HG03432 (cell line): ENCODE results near the gene ZNF560.
"Not testable (repeated sequence)": the region's sequence is repeated elsewhere in the genome, so short reads cannot be mapped to it uniquely, and the experiment has no call there.

ENCODE experiments used
- ATAC-seq: cut with Tn5 transposase; IDR thresholded peaks from one replicate; pipeline ENCODE4 v1.9.1; 2021; ENCODE audit warnings: mild to moderate bottlenecking, moderate library complexity; ENCODE audit not compliant: unreplicated experiment

Gene ZNF560

DNA sequence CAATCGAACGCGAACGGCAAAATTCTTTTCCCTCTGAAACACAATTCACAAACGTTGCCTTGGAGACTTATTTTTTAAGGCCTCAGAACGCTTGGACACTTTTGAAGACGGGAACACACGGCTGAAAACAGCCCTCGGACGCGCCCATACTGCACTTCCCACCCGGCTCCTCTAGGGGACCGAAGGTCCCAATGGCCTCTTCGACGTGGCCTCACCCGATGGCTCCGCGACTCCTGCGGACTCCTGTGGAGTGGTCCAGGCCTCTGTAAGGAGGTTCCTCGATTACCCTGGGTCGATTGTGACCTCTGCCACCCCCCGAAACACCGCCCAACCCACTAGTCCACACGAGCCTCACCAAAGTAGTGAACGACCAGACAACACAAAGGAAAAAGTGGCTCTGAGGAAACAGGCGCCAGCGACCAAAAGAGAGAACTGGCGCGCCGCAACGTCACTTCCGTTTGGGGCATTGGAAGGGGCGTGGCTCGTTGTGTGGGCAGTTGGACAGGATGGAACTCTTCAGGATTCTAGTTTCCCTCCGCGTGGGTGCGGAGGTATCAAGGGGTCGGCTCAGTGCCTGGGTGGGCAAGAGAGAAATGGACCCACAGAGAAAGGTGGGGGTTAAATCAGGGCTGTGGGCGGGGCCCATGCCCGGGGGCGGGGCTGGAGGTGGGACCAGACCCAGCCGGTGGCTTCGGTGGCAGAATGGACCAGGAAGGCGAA lies at the start of gene ZNF560:
Gene ZNF560 (minus strand): TSS at position 434 of the 720 bp plus-strand sequence. CDS start 23,303 bp downstream, outside the sequence.
- ATAC-seq: no peak

- ATAC-seq: no peak
Measured at GRCh38 chr19:9547870-9548269, 49.5 kb upstream of the ZNF560 start.

- ATAC-seq: not testable (repeated sequence)
Measured at GRCh38 chr19:9541281-9541680, 42.9 kb upstream of the ZNF560 start.

DNA sequence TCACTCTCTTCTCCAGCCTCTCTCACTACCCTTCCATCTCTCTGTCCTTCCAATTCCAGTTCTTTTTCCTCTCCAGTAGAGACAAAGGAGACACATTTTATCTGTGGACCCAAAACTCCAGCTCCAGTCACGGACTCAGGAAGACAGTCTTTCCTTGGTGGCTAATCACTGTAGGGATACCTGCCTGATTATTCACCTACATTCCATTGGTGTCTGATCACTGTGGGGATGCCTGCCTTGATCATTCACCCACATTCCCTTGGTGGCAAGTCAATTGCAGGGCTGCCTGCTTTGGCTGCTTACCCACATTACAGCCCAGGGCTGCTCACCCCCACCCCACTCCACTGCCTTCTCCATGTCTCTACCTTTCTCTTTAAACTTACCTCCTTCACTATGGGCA lies 41.5 kb upstream of the ZNF560 start:
- ATAC-seq: not testable (repeated sequence)

DNA sequence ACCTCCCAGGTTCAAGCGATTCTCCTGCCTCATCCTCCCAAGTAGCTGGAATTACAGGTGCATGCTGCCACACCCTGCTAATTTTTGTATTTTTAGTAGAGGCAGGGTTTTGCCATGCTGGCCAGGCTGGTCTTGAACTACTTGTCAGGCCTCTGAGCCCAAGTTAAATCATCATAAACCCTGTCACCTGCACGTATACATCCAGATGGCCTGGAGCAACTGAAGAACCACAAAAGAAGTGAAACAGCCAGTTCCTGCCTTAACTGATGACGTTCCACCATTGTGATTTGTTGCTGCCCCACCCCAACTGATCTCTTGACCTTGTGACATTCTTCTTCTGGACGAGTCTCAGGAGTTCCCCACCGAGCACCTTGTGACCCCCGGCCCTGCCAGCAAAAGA lies 40.8 kb upstream of the ZNF560 start:
- not testable (repeated sequence) for ATAC-seq

DNA sequence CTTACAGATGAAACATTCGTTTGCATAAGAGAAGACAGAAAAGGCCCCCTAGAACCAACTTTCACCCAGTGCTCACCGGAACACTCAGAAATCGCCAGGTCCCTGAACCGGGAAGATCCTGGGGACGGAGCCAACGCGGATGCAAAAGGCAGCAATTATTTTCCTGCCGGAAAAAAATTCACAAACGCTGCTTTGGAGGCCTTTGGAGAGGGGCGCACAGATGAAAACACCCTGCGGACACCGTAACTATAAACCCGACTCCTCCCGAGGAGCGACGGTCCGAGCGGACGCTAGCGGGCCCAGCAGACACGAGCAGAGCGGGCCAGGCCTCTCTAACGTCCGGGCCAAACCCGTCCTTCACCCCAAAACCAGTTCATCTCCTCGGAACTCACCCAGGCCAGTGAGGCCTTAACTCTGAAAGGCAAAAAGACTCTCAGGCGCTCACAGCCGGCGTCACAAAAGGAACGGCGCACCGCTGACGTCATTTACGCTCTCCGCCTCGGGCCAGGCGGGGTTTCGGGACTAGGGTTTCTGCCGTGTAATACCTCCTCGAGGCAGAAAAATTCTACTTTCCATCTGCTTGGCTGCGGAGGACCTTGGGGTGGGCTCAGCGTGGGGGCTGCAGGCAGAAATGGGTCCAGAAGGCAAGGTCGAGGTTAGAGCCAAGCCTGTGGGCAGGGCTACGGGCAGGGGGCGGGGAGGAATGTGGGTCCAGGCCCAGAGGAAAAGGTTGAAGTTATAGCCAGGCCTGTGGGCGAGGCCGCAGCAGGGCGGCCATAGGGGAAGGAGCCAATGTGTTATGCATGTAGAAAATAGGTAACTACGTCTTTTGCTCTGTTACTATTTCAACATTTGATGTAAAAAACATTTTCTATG lies 40.0 kb upstream of the ZNF560 start, which contains the start of gene ZNF426:
Gene ZNF426 (minus strand): TSS at position 463 of the 876 bp plus-strand sequence. CDS start 2,413 bp downstream, outside the sequence.
- peak; percentile 85 for ATAC-seq

DNA sequence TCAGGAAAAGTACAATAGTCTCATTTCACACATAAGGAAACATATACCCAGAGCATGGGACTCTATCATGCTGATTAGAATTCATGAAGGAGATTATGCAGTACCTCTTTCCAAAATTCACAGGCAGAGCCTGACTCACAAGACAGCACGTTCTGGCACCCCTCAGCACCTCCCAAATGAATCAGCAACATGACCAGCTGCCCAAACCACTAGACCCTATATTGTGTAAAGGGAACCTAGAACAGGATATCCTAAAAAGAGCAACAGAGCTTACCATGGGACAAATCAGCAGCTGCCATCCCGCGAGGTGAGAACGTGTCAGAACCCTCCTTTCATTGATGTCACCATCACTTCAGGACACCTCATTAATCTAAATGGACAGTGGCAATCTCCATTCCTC lies 37.5 kb upstream of the ZNF560 start:
- no peak for ATAC-seq

DNA sequence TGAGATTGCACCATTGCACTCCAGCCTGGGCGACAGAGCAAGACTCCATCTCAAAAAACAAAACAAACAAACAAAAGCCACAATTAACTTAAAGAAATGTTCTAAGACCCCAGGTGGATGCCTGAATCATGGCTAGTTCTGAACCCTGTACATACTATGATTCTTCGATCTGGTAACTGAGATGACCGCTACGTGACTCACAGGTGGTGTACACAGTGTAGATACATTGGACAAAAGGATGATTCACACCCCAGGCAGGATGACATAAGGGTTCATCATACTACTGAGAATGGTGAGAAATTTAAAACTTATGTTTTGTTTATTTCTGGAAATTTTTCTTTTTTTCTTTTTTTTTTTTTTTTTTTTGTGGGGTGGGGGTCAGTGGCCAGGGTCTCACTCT lies 33.5 kb upstream of the ZNF560 start:
- ATAC-seq: no peak

DNA sequence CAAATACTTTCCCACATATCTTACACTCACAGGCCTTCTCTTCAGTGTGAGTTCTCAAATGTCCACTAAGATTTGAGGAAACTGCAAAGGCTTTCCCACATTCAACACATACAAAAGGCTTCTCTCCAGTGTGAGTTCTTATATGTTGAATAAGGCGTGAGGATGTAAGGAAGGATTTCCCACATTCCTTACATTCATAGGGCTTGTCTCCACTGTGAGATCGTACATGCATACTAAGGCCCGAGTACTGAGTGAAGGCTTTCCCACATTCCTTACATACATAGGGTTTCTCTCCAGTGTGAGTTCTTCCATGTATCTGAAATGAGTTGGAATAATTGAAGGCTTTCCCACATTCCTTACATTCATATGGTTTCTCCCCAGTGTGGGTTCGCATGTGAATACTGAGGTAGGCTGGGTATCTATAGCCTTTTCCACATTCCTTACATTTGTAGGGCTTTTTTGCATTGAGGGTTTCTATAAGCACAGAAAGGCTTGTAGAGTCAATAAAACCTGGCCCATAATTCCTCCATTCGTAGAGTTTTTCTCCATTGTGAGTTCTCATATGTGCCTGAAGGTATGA lies 30.4 kb upstream of the ZNF560 start:
- no peak for ATAC-seq

- ATAC-seq: no peak
Measured at GRCh38 chr19:9523885-9524474, 25.6 kb upstream of the ZNF560 start.

DNA sequence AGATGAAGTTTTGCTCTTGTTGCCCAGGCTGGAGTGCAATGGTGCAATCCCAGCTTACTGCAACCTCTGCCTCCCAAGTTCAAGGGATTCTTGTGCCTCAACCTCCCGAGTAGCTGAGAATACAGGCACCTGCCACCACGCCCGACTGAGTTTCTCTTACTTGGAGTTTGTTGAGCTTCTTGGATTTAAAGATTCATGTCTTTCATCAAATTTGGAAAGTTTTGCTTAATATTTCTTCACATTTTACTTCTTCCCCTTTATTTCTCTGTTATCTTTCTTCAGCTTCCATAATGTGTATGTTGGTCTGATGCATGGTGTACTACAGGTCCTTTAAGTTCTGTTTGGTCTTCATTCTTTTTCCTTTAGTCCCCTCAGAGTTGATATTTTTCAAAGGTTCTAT lies 8.9 kb upstream of the ZNF560 start:
- ATAC-seq: no peak

DNA sequence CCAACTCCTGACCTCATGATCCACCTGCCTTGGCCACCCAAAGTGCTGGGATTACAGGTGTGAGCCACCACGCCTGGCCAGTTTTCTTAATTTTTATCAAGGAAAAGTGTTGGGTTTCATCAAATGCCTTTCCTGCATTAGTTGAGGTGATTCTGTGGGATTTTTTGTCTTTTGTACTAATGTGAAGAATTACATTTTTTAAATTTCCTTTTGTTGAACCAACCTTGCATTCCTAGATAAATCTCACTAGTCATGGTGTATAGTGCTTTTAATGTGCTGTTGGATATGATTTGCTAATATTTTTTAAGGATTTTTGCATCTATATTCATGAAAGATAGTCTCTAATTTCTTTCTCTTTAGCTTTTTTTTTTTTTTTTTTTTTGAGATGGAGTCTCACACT lies 2.4 kb upstream of the ZNF560 start:
- no peak for ATAC-seq

GRCh38 chr19:9494096-9494495 lies 4.3 kb downstream of the ZNF560 start:
- ATAC-seq: no peak

GRCh38 chr19:9487016-9487415 lies 11.4 kb downstream of the ZNF560 start:
- ATAC-seq: no peak

GRCh38 chr19:9485140-9485539 lies 13.3 kb downstream of the ZNF560 start:
- ATAC-seq: no peak

DNA sequence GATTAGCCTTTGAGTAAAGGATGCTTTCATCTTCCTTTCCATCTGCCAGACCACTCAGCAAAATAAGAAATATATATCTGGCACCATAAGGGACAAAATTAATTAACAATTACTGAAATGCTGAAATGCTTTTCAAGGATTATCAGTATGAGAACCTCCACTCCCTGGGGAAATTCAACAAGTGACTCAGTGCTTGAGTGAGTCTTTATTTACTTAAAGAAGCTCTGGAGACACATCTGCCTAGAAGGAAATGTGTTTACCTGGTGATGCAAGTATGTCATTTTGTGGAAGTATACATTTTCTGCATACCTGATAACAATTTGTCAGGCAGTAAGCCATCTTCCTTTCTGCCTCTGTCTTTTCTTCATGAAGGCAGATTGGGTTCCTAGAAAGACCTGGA lies 23.4 kb downstream of the ZNF560 start:
- ATAC-seq: no peak

GRCh38 chr19:9467161-9467560 lies 31.3 kb downstream of the ZNF560 start:
- no peak for ATAC-seq

DNA sequence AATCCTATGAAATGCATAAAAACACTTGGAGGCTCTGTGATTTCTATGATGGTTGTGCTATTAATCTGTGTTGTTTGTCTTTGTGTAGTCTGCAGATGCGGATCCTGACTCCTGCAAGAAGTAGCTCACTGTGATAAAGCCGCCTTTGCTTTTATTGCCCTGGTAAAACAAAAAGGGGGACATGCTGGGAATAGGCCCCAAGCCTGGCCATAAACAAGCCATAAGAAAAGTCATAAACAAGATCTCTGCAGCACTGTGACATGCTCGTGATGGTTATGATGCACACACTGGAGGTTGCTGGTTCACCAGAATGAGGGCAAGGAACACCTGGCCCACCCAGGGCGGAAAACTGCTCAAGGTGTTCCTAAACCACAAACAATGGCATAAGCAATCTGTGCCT lies 36.5 kb downstream of the ZNF560 start:
- ATAC-seq: no peak

- no peak for ATAC-seq
Measured at GRCh38 chr19:9456018-9456689, 42.3 kb downstream of the ZNF560 start.

- no peak for ATAC-seq
Measured at GRCh38 chr19:9453953-9454352, 44.5 kb downstream of the ZNF560 start.

DNA sequence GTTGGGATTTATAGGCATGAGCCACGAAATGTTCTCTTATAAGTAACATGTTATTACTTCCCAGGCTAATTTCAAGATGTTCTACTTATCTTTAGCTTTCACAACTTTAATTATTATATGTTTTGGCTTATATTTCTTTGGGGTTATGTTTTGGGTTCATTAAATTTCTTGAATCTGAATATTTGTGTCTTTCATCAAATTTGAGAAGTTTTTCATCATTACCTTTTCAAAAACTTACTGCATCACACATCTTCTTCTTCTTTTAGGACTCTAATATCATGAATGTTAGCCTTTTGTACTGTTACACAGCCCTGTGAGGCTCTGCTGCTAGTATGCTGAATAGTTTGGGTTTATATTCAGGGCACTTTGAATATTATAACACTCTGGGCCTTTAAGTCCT lies 53.4 kb downstream of the ZNF560 start:
- no peak for ATAC-seq
